Stimulated activated CD8-positive, alpha-beta memory T cell treated with anti-CD3 and anti-CD28 coated beads, Interleukin-15, amount 100 ng/mL, for 48 hours (primary cell): Measurements from ENCODE around the gene SNX33.
"Not testable (repeated sequence)": the region's sequence is repeated elsewhere in the genome, so short reads cannot be mapped to it uniquely, and the experiment has no call there.

Experiments used
- DNase-seq, 2 donors: peaks; one replicate each; pipeline ENCODE4 v3.0.0-alpha.2; 2020; ENCODE audit warnings: low read depth in 2 of 2

SNX33 gene

DNA sequence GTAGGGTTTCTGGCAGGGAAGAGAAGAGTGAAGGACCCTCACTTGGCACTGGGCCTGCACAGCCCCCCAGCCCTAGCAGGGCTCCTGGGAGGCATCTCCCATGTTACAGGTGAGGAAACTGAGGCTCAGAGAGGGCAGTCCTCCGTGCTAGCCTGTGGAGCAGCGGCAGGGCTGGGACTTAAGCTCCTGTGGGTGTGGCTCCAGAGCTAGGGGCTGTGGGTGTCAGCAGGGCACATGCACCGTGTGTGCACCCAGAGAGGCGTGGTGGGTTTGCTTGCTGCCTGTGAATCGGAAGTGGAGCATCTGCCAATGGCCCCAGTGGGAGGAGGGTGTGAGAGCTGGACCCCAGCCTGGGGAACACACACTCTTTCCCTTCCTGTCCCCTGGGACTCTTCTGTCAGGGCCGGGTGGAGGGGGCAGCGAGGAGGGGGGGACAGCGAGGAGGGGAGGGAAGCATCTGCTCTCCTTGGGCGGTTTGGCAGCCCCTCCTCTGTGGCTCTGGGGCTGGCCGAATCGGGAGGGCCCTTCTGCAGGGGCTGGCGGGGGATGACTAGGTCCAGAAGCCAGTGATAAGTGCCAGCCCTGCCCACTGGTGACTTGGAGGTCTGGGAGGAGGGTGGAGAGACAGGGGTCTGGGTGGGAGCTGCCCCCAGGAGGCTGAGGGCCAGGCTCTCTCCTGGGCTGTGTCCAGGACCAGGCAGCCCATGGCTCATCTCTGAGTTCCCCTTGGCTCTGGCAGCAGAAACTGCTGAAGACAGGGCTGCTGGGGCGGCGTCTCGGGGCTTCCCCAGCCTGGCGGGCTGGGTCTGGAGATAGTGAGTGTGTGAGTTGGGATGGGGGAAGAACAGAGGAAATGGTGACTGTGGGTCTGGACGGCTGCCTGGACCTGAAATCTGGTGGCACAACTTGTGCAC is 52.5 kb downstream of the SNX33 start:
- not testable (repeated sequence) for DNase-seq

DNA sequence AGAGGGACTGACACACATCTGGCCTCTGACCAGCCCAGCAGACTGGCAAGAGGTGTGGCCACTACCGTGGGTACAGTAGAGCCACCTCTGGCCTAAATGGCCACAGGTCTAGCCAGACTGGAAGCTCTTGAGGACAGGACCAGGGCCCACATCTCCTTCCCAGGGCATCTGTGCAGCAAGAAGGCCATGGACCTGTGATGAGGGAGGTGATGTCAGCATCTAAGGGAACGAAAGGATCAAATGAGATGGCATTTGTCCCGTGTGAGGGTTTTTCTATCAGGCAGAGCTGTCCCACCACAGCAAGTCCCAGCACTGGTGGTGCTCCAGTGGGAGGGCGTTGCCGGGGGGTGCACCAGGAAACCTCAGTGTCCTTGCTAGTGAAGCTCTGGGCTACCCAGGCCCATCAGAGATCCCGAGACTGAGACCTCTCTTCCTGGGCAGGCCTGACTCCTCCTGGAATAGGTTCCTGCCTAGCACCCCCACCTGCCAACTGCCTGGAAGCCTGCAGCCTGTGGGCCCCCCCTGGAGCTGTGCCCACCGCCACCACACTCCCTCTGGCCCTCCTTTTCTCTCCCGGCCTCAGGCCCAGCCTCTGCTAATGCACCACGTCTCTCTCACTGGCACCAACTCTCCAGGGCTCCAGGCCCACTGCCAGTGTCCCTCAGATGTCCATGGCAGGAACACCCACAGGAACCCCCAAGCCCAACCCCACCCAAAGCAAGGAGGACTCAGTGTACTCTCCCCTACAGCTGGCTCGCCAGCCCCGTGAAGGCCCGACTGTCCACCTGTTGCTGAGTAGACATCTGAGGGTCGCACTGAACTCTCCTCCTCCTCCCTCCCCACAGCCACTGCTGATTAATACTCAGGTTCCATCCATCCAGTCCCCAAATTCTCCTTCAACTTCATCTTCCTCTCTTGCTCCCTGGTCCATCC is 53.6 kb downstream of the SNX33 start:
- not testable (repeated sequence) for DNase-seq

DNA sequence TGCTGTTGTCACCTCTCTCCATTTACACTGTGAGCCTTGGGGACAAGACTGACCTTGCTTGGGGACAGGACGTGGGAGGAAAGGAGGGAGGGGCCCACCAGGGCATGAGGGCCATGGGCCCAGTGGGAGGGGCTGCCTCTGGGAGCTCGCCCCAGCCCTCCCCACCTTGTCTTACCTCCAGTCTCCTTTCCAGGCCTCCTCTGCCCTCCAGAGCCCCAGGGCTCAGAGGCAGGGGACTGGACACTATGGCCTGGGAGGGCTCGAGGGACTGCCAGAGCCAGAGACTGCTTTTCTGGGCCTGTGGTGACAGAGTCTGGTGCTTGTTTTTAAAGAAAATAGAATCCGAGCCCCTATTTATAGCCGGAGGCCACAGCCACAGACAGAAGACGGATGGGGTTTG is 54.7 kb downstream of the SNX33 start:
- DNase-seq: no peak

DNA sequence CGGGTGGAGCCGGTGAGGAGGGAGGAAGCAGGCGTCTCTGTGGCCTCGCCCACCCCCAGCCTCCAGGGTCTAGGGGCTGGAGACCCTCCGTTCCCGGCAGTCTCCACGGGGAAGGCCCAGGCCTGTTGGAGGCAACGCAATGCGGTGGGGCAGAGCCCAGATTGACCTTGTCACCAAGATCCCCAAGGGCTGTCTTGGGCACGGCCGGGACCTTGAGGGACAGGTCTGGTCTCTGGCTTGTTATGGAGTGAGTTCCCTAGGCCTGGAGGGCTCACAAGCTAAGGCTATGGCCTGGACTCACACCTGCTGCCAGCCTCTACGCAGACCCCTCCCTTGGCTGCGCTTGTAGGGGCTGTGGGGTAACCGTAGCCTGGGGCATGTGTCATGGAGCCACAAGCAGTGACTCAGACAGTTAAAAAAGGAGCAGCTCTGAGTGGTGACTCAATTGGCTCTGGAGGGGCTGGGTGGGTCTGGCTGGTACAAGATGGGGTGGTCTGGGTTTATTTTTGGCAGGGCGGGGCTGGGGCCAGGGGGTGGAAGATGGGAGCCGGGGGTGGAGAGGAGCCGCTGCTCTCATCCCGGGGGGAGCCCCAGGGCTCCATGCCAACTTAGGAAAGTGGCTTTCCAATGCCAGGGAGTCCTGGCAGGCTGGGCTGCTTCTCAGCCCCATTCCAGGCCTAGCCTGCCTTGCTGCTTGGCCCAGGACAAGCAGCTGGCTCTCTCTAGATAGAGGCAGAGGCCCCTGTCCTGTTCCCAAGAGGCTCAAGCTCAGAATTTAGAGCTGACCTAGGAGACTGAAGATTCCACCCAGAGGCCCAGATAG is 55.9 kb downstream of the SNX33 start:
- not testable (repeated sequence) for DNase-seq

DNA sequence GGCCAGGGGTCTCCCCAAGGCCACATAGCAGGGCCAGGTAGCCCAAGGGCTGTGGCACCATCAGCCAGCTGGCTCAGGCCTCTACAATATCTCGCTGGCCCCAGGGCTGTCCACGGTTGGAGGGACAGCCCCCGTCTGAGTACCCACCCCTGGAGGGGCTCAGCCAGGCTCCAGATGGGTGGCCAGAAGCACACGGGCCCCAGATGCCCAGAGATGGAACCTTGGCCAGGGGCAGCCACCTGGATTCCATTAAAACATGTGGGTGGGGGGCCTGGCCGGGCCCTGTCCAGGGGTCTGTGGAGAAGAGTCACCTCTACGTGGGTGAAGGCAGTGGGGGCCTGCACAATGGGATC is 56.5 kb downstream of the SNX33 start:
- DNase-seq: no peak

DNA sequence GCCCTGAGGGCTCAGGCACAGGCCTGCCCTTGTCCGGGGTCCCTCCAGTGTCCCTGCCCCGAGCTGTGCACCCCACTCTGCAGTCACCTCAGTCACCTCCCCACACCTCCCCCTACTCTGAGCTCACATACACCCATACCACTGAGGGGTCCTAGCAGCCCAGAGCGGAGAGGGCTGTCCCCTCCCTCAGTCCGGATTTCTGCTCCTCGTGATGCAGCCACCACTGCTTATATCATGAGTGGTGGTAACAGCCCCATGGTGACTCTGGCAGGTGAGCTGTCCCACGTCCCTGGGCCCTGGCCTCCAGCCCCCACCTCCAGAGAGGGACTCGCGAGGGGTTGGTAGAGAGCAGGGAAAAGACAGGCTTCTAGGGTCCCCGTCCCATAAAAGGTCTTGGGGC is 56.9 kb downstream of the SNX33 start:
- DNase-seq: no peak

DNA sequence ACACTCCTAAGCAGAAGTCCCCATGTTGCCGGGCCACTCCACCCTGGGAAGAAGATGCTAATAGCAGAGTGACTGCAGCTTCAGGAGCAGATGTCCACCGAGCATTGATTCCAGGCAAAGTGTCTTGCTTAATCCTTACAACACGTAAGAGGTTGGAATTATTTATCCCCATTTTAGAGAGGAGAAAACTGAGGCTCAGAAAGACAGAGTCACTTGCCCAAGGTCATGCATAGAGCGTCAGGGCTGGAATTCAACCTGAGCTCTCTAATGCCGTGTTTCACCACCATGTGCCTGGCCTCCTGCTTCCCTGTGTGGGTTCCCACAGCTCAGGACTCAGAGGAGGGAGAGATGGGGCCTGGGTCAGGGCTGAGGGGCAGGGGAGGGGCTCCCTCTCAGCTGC is 57.7 kb downstream of the SNX33 start:
- not testable (repeated sequence) for DNase-seq

DNA sequence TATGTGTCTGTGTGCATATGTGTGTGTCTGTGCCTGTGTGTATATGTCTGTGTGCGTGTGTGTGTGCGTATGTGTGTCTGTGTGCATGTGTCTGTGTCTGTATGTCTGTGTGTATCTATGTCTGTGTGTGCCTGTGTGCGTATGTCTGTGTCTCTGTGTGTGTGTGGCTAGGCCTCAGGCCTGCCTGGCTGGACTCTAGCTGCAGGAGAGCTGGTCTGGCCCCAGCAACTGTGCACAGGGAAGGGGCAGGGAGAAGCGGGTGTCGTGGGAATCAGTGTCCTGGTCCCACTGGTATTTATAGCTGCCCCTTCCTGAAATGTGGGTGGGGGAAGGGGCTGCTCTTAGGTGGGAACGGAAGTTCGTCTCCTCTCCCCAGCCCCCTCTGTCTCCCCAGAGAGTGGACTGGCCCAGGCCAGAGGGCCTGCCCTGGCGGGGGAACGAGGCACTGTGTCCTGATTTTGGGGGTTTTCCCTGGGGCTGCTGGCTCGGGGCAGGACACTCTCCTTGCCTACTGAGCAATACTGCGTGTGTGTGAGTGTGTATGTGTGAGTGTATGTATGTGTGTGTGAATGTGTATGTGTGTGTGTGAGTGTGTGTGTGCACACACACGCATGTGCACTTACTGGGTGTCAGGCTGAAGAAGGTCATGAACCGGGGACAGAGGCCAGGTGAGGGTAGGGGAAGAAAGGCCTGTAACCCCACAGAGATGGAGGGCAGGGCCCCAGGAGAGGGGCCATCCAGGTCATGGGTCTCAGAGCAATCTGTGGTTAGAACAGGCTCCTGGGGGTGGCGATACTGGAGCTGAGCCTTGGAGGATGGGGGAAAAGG is 58.4 kb downstream of the SNX33 start:
- no peak for DNase-seq

DNA sequence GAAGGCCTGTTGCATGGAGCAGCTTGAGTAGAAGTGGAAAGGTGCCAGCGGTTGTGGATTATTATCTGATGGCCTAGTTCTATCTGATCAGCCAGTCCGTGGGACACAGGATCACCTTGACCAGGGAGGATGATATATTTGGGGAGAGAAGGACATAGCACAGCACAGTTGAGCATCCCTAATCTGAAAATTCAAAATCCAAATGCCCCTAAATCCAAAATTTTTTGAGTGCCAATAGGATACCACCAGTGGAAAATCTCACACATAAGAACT is 58.9 kb downstream of the SNX33 start:
- DNase-seq: no peak

DNA sequence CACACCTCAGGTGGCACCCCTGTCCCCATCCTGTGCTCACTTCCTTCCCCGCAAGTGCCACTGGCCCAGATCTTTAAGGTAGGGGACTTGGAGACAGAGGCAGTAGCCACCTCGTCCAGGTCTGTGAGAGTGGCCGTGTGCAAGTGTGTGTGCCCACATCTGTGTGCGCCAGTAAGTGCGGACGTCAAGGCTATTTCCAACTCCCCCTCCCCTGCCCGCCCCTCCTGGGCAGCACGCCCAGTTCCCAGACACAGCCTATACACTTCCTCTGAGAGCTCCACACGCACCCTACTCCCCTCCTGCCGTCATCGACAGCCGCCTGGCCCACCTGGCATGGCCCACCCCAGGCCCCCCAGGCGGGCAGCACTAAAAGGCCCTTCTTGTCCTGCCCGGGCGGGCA is 61.7 kb downstream of the SNX33 start:
- not testable (repeated sequence) for DNase-seq

DNA sequence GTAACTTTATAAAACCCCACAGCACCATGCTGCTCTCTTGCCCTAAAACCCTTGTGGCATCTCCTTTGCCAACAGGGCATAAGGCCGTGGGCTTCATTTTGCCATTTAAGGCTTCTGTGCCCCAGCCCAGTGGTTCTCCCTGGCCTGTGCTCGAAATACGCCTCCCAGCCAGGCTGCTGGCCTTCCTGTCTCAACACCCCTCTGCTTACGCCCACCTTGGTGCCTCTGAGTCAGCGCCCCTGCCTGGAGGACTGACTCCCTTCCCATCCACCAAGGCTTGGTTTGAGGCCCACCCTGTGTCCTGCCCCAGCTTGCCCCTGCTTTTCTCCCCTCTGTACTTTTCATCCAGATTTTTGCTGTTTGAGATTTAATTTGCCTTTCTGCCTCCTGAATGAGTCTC is 63.2 kb downstream of the SNX33 start:
- not testable (repeated sequence) for DNase-seq

DNA sequence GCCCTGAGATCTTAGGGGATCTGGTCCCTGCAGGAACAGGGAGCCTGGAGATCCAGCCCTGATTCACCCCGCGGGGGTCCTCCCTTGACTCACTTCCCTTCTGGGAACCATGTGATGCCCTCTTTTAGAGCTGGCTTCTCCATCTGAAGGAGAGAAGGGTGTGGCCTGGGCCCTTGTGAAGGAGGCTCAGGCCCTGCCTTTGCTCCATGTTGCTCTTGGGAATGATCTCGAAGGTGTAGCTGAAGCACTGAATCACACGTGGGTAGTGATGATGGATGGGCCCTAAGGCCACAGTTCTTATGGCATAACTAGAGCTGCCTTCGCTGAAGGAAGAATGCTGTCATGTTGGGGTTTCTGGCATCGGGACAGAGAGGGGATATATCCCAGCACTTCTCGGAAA is 63.8 kb downstream of the SNX33 start:
- DNase-seq: not testable (repeated sequence)
